ENCODE results near the gene SAP25.

The SAP25 gene

GRCh38 chr7:100591596-100591995 is 17.9 kb upstream of the SAP25 start:
- DNase-seq: no peak

DNA sequence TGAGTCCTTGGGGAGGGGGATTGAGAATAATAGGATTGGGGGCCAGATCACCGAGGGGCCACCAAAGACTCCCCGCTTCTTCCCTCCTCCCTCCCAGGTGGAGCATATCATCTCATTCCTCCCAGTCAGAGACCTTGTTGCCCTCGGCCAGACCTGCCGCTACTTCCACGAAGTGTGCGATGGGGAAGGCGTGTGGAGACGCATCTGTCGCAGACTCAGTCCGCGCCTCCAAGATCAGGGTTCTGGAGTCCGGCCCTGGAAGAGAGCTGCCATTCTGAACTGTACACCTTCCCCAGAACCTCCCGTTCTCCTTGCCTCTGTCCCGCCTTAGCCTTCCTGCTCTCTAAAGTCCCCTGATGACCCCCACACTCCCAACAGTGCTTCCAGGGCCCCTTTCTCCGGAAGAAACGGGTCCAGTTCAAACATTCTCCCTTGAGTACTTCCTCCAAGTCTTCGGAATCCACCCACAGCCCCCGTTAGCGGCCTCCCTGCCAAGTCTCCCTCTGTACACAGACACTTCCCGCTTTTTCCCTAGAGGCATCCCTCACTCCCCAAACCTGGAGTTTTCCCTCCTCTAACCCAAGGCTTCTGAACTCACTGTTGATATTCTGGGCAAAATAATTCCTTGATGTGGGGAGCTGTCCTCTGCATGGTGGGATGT is 16.5 kb upstream of the SAP25 start:
- DNase-seq: no peak

- DNase-seq: no peak
These were observed 15.7 kb upstream of the SAP25 start for GRCh38 chr7:100589341-100589947.

DNA sequence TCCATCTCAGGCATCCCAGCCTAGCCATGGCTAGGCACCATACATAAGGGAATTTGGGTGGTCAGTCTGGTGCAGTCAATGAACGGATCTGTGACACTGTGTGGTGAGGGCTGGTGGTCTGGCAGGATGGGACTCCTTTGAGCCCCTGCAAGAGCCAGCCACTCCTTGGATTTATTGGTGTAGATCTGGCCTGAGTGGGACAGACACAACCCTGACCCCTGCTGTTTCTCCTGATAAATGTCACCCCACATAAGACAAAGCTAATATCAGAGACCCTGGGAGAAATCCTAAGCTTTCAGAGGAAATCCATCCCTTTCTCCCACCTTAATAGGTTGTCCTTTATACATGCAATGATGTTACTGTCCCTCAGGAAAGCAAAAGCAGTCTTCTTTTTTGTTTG is 14.7 kb upstream of the SAP25 start:
- peak; percentile 30 for DNase-seq

GRCh38 chr7:100586266-100587025 is 12.7 kb upstream of the SAP25 start, which contains the start of gene FBXO24:
Gene FBXO24, plus strand, starts transcription at chr7:100586328. Its CDS starts 298 bp downstream, at chr7:100586626.
- peak; percentile 100 for DNase-seq

- no peak for DNase-seq
These were observed 12.0 kb upstream of the SAP25 start, which contains the start of gene LRCH4 for GRCh38 chr7:100585511-100586265. Gene LRCH4, minus strand, starts transcription at chr7:100586129. Its CDS starts 29 bp downstream, at chr7:100586100.

DNA sequence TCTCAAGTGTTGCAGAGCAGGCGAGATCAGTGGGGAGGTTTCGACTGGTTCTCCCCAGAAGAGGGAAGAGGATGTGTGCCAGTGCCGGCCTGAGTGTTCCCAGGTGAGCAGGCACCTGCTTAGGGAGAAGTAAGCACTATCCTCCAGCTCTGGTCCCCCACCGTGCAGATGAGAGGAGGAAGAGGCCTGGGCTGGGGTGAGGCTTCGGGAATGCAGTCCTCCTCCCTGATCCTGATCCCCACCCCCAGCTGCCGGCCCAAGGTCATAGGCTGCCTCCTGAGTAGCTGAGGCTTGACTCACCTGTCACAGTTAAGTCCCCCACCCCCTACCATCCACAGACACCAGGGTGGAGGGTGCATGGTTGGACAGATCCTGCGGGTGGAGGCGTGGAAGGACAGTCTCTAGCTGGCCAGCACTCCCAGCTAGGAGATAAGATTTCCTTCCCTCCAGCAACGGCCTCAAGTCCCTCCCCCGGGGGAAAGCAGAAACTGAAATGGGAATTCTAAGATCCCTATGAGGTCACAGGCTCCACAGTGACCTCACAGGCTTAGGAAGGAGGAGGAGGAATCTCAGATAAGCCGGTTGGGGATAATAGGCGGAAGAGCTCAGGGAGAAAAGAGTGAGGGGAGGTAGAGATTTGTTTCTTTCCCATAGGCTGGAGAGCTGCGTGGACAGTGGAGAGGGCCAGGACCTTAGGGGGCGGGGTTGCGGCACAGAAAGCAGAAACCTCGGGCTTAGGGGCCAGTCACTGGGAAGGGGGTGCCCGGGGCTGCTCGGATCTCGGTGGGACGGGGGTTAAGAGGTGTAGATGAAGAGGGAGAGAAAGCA is 11.2 kb upstream of the SAP25 start:
- no peak for DNase-seq

DNA sequence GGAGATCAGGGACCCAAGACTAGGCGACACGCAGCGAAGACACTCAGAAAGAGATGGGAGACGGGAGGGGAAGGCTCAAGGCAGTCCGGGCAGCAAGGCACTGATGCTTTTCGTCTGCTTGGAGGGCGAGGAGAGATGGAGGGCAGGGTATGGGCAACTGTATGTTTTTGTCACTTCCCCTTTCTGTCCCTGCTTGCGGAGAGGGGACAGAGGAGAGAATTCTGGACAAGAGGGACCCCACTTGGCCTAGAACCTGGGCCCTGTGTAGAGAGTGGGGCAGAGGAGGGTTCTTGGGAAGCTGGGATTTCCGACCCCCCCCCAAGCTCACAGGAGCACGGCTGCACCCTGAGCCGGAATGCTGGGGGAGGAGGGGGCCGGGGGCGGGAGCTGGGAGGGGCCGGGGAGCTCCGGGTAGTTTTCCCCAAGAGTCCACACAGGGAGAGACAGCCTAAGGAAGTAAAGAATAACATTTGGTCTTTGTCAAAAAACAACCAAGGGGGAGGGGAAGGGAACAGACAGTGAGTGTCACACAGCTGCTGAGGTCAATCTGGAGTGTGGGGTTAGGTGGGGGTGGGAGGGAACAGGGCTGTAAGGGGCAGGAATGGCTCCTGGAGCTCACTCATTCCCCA is 10.5 kb upstream of the SAP25 start:
- DNase-seq: peak; percentile 55

DNA sequence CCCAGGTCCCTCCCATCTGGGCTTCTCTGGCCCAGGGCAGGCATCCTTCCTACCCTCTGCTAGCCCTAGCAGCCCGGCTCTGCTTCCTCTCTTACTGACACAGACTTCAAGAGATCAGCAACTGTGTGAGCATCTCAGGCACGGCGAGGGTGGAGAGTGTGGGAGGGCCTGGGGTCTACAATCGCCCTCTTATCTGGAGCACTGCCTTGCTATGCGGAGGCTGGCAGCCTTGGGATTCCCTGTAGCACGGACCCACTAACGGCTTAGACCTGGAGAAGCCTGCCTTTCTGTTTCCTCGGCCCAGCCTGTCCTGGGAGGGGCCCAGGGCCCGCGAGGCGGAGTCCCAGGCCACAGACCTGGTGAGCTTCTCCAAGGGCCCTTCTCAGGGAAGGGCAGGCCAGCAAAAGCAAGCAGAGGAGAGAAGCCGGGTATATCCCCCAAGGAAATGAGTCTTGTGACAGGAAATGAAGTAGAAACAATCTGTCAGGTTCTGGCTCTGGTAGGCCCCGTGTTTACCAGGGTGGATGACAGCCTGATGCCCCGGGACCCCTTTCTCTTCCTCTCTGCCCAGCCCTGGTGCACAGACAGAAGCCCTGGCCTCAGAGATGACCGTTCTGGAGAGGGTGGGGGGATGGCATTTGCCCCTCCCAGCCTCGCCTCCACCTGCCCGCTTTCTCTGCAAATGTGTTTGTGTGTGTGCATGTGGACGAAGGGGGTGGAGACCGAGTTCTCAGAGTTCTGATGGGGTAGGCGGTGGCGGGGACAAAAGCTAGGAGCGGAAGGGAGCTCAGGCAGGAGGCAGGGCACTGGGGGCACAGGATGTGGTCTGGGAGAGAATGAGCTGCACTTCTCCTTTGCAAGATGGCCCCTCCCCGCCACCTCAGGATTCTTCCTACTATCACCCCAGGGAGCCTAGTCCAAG is 9.7 kb upstream of the SAP25 start:
- DNase-seq: peak; percentile 94

GRCh38 chr7:100582650-100583049 is 8.9 kb upstream of the SAP25 start:
- DNase-seq: no peak

DNA sequence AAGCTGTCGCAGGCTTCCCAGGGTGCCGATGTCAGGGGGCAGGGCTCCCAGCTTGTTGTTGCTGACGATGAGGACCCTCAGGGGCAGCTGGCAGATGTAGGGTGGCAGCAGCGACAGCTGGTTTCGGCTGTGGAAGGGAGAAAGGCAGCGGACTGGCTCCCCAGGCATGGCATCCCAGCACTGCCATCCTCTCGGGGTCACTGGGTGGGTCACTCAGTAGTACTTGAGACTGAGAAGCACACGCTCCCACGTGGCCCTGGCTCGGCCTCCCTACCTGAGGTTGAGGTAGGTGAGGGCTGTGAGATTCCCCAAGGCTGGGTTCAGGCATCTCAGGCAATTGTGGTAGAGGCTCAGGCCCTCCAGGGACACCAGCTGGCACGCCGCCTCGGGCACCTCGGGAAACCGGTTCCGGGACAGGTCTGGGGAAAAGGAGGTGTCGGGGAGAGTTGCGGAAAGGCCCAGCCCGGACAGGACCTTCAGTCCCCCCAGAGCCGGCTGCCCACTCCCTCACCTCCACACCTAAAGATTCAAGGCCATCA is 8.4 kb upstream of the SAP25 start:
- DNase-seq: no peak

DNA sequence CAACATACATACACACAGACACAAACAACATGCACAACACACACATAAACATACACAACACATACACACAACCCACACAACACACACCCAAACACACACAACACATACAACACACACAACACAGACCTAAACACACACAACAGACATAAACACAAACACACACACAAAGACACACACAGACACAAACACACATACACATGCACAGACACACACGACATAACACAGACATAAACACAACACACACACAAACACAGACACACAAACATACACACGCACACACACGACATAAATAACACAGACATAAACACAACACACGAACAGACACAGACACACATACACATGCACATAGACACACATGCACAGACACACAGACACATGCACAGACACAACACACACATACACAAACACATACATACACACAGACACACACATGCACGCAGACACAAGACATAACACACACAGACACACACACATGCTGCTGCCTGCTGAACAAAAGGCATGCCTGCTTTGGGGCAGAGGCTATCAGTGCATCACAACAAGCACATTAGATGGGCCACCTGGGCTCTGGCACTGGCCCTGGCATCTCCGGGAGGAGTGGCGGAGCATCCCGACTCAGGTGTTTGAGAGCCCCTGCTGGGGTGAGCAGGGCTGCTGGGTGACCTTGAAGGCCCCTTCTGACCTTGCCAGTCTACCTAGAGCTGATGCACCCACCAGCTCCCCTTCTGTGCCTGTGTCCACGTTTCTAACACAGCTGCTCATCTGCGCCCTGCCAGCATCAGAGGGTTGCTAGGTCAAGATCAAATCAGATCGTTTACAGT is 7.0 kb upstream of the SAP25 start:
- no peak for DNase-seq

GRCh38 chr7:100578246-100579183 is 4.8 kb upstream of the SAP25 start:
- no peak for DNase-seq

GRCh38 chr7:100577507-100577906 is 3.8 kb upstream of the SAP25 start:
- DNase-seq: no peak

GRCh38 chr7:100577103-100577502 is 3.4 kb upstream of the SAP25 start:
- no peak for DNase-seq

DNA sequence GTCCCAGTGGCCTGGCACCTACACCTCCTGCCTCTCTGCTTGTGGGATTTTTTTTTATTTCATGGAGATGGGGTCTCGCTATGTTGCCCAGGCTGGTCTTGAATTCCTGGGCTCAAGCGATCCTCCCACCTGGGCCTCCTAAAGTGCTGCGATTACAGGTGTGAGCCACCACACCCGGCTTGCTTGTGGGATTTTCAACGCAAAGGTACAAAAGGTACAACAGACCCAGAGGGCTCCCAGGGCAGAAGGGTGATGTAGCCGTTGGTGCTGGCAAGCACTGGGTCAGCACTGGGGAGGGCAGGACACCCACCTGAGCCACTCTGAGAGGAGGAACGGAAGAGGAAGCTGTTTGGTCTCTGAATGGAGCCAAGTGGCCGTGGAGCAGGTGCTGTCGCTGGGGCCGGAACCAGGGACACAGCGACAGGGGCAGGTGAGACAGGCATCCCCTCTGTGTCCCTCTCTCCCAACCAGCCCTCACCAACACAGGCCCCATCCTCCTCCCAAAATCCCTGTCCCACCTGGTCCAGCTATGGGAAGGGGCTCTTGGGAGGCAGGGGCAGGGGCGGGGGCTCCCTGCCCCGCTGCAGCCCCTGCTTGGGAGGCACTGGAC is 2.8 kb upstream of the SAP25 start:
- DNase-seq: no peak

- no peak for DNase-seq
These were observed 2.2 kb upstream of the SAP25 start for GRCh38 chr7:100575746-100576383.
